Measurements from ENCODE around the gene ZNF79.

ZNF79 gene

GRCh38 chr9:127398715-127399400 is 25.3 kb upstream of the ZNF79 start:
- no peak for DNase-seq (ENCODE audit: low spot score)

- DNase-seq (ENCODE audit: low spot score): no peak
Observed at GRCh38 chr9:127399736-127400269, 24.4 kb upstream of the ZNF79 start.

- no peak for DNase-seq (ENCODE audit: low spot score)
Observed at GRCh38 chr9:127402401-127403090, 21.6 kb upstream of the ZNF79 start.

- no peak for DNase-seq (ENCODE audit: low spot score)
Observed at GRCh38 chr9:127403507-127404192, 20.5 kb upstream of the ZNF79 start.

- no peak for DNase-seq (ENCODE audit: low spot score)
Observed at GRCh38 chr9:127404631-127405030, 19.6 kb upstream of the ZNF79 start.

GRCh38 chr9:127405344-127406125 is 18.6 kb upstream of the ZNF79 start:
- no peak for DNase-seq (ENCODE audit: low spot score)

- no peak for DNase-seq (ENCODE audit: low spot score)
Observed at GRCh38 chr9:127406799-127407491, 17.2 kb upstream of the ZNF79 start.

GRCh38 chr9:127407492-127407843 is 16.7 kb upstream of the ZNF79 start:
- DNase-seq (ENCODE audit: low spot score): no peak

- DNase-seq (ENCODE audit: low spot score): no peak
Observed at GRCh38 chr9:127411122-127411521, 13.1 kb upstream of the ZNF79 start.

GRCh38 chr9:127415141-127415540 is 9.0 kb upstream of the ZNF79 start:
- no peak for DNase-seq (ENCODE audit: low spot score)

- no peak for DNase-seq (ENCODE audit: low spot score)
Observed at GRCh38 chr9:127415657-127416056, 8.5 kb upstream of the ZNF79 start.

GRCh38 chr9:127417131-127418036 is 6.8 kb upstream of the ZNF79 start:
- DNase-seq (ENCODE audit: low spot score): peak; percentile 35

GRCh38 chr9:127418037-127418471 is 6.1 kb upstream of the ZNF79 start:
- no peak for DNase-seq (ENCODE audit: low spot score)

- no peak for DNase-seq (ENCODE audit: low spot score)
Observed at GRCh38 chr9:127419348-127419747, 4.8 kb upstream of the ZNF79 start.

- no peak for DNase-seq (ENCODE audit: low spot score)
Observed at GRCh38 chr9:127421057-127421456, 3.1 kb upstream of the ZNF79 start.

- DNase-seq (ENCODE audit: low spot score): no peak
Observed at GRCh38 chr9:127422133-127422782, 1.9 kb upstream of the ZNF79 start.

- DNase-seq (ENCODE audit: low spot score): no peak
Observed at GRCh38 chr9:127422787-127423186, 1.4 kb upstream of the ZNF79 start.

- peak; percentile 23 for DNase-seq (ENCODE audit: low spot score)
Observed at GRCh38 chr9:127423476-127423933, 677 bp upstream of the ZNF79 start.

- no peak for DNase-seq (ENCODE audit: low spot score)
Observed at GRCh38 chr9:127424676-127424999, 456 bp downstream of the ZNF79 start.

GRCh38 chr9:127426756-127427155 is 2.6 kb downstream of the ZNF79 start:
- no peak for DNase-seq (ENCODE audit: low spot score)

Data from AG20443 (cell line).